ENCODE data around the gene FXR2.
"Not testable (repeated sequence)": the region's sequence is repeated elsewhere in the genome, so short reads cannot be mapped to it uniquely, and the experiment has no call there.

Gene FXR2

DNA sequence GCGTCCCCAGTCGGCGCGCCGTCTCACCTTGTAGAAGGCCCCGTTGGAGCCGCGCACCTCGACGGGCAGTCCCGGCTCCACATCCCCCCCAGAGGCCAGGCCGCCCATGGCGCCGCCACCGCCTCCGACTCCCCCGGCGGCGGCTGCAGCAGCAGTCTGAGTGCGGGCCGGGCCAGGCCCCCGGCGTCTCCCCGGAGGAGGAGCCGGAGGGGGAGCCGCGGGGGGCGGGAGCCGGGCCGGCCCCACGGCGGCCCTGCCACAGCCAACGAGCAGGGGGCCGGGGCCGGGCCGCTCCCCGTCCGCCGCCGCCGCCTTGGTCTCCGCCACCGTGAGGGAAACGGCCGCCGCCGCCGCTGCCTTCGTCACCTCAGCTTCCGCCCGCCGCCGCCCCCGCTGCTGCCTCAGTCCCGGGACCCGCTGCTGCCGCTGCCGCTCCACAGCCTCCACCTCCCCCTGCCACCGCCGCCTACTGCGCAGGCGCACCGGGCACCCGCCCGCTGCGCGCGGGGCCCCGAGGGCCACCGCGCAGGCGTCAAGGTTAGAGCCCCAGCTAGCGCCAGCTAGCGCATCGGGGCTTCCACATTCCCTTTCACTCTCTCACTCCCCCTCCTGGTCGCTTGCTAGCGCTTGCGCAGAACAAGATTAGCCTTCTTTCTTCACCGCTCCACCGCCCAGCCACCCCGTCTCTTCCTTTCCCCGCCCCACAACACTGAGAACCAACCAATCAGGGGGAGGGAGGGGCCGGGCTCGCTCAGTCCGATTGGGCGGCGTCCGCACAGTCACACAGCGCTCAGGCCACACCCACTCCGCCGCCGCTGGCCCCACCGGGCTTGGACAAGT lies at the start of gene FXR2:
Gene FXR2 (minus strand): TSS at position 473 of the 840 bp plus-strand sequence. CDS start 365 bp downstream, at position 108.
- DNase-seq (ENCODE audit: low read depth) = peak; percentile 96

DNA sequence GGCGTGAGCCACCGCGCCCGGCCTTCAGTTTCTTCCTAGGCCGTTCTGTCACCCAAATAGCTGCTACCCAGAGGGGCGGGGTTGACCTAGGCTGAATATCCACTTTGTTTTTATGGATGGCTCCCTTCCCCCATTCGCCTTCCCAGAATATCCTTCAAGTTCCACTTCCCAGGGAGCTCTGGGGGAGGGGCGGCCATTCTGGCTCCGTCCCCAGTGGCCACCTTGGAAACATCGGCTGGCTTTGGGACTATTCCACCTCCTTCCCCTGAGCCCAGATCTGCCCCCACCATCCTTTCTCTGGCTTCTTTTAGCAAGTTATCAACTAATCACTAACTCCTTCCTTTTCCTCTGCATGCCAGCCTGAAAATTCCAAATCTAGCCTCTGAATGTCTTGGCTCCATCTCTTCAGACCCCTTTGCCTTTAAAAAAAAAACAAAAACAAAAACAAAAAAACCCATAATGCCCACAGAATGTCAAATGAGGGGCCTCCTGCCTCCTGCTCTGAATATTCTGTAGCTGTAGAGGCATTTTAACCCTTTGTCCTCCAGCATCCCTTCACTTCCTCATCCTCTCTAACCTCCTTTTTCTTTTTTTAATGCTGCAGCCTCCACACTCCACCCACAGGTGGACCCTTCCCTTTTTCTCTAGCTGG lies 42.4 kb upstream of the FXR2 start:
- no peak for DNase-seq (ENCODE audit: low read depth)

- DNase-seq (ENCODE audit: low read depth) = no peak
These were observed 40.8 kb upstream of the FXR2 start for GRCh38 chr17:7655541-7655840.

DNA sequence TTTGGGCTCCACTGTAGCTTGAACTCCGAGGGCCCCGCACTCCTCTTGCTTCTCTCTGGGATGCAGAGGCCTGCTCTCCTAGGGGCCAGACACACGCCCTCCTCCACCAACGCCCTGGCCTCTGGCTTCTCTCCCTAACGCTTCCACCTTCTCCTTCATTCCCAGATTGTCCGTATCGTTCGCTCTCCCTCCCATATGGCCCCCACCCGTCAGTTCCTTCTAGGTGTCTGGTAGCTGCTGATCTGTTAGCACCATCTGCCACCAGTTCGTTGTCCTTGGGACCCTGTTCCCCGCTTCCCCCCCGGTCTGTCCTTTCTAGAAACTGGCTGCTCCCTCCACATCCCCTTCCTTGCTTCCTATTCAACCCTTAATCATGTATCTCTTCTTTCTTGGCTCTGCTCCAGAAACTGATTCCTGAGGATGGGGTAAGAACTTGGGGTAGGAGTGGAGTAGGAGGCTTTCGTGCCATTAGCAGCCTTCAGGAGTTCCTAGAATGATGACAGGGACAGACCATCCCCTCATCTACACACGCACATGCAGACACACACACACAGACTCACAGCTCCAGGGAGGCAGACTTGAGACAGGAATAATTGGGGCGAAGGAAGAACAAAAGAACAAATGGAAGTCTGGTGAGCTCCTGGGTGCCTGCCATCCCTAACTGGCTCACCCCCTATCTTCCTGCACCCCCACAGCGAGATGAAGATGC lies 40.3 kb upstream of the FXR2 start:
- no peak for DNase-seq (ENCODE audit: low read depth)

DNA sequence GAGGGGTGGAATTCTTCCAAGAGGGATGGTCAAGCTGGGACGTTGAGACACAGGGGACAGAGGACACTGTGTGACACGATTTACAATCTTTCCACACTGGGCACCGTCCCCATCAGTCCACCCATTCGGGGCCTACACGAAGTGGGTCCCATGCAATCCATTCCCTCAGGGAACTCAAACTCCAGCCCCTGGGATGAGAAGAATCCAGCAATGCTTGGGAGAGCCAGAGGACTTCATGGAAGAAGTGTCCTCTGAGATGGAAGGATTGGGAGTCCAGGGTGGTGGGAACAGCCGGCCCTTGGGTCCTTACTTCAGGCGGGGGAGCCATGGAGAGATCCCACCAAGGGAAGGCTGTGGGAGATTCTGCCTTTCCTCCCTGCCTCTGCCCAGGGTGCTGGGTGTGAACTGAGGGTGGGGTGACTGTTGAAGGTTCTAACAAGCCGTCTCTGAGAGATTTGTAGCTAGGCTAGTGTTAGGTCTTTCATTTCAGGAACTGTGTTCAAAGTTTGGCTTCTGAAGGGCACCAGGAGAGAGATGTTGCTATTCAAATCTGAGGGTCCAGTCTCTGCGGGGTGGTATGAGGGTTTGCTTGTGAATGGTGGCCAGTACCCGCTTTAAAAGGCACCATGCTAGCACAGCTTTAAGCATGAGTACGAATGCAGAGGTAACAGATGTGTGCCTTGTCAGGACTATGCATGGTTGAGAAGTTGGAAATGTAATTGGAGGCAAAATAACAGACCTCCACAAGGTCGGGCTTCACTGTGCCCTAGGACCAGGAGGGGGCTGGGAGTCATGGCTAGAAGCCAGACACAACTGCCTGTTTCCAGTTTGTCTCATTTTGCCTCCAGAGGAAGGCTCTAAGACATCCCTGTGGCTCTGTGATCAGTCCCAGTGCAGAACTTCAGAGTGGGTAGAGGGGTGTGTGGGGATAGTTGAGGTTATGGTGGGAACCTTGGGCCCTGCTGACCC lies 38.0 kb upstream of the FXR2 start:
- DNase-seq (ENCODE audit: low read depth) = no peak

DNA sequence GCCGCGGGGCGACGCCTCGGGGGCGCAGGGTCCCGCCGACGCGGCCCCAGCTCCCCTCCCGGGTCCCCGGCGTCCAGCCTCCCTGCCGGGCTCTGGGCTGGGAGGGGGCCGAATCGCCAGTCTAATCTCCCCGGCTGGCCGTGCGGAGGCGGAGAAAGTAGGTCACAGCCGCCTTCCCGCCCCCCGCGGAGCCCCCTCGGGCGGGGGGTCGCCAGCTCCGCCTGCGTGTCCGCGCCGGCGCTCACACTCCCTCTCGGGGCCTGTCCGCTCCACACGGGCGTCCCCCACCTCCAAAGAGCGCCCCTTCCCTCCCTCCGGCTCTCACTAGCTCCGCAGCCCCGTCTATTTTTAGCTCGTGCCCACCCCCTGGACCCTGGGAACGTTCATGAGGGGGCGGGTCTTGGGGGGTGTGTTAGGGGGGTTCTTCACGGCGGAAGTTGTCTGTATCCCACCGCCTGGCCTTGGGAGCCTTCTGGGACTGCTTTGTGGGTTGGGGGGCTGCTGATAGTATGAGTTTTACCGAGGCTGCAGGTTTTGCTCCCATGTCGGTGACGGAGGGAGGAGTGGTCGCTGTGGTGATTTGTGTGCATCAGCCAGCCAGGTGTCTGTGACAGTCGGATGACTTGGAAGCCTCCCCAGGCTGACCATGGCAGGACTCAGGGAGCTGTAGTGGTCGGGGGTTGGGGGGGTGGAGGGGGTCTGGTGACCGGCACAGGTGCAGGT lies 37.1 kb upstream of the FXR2 start:
- no peak for DNase-seq (ENCODE audit: low read depth)

GRCh38 chr17:7651097-7651664 lies 36.5 kb upstream of the FXR2 start:
- no peak for DNase-seq (ENCODE audit: low read depth)

GRCh38 chr17:7650509-7651096 lies 35.9 kb upstream of the FXR2 start, which contains the start of gene ATP1B2:
ATP1B2 (plus strand) TSS chr17:7650926; CDS start chr17:7651519, 593 bp downstream.
- DNase-seq (ENCODE audit: low read depth) = peak; percentile 61

- no peak for DNase-seq (ENCODE audit: low read depth)
These were observed 32.3 kb upstream of the FXR2 start for GRCh38 chr17:7647018-7647417.

- no peak for DNase-seq (ENCODE audit: low read depth)
These were observed 31.8 kb upstream of the FXR2 start for GRCh38 chr17:7646457-7646856.

DNA sequence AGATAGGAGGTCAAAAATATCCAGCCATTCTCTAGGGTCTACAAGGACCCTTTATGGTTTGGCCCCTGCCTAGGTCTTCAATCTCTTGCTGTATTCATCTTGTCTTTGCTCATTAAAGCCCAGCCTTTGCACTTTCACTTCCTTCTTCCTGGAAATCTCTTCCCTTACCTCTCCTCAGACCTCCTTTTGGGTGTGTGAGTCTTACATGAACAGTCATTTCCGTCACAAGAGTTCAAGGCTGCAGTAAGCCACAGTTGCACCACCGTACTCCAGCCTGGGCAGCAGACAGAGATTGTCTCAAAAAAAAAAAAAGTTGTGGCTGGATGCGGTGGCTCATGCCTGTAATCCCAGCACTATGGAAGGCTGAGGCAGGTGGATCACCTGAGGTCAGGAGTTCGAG lies 30.1 kb upstream of the FXR2 start:
- DNase-seq (ENCODE audit: low read depth) = no peak

- DNase-seq (ENCODE audit: low read depth) = not testable (repeated sequence)
These were observed 26.9 kb upstream of the FXR2 start for GRCh38 chr17:7641635-7642034.

- no peak for DNase-seq (ENCODE audit: low read depth)
These were observed 26.1 kb upstream of the FXR2 start for GRCh38 chr17:7640783-7641182.

DNA sequence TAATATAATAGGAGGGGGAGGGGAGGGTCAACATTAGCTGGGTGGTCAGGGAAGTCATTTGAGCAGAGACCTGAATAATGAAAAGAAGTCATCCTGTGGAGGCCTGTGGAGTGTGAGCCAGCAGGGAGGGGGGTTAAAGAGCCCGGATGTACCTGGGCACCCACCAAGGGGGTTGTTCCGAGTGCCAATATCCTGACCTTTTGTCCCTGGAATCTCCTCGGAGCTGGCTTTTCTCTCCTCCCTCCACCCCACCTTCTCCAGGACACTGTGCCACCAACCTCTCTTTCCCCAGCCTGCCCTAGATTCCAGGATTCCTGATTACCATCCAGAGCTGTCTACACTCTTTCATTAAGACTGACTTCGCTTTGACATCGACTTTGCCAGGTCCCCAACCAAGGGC lies 21.5 kb upstream of the FXR2 start:
- no peak for DNase-seq (ENCODE audit: low read depth)

- DNase-seq (ENCODE audit: low read depth) = no peak
These were observed 19.7 kb upstream of the FXR2 start for GRCh38 chr17:7634384-7634783.

GRCh38 chr17:7633093-7633492 lies 18.4 kb upstream of the FXR2 start:
- no peak for DNase-seq (ENCODE audit: low read depth)

DNA sequence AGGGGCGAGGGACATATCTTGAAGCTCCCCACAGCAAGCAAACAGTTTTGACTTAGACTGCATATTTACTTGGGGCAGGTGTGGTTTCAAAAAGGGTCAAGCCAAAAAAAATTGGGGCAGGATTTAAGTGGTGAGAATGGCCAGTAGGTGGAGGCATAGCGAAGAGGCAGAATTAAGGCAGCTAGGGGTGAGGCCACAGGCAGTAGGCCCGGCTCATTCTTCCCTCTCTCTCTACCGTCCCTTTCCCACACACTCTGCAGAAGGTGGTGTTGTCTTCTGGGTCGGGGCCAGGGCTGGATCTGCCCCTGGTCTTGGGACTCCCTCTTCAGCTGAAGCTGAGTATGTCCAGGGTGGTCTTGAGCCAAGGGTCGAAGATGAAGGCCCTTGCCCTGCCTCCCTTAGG lies 17.8 kb upstream of the FXR2 start:
- DNase-seq (ENCODE audit: low read depth) = no peak

- DNase-seq (ENCODE audit: low read depth) = no peak
These were observed 17.0 kb upstream of the FXR2 start for GRCh38 chr17:7631398-7632380.

DNA sequence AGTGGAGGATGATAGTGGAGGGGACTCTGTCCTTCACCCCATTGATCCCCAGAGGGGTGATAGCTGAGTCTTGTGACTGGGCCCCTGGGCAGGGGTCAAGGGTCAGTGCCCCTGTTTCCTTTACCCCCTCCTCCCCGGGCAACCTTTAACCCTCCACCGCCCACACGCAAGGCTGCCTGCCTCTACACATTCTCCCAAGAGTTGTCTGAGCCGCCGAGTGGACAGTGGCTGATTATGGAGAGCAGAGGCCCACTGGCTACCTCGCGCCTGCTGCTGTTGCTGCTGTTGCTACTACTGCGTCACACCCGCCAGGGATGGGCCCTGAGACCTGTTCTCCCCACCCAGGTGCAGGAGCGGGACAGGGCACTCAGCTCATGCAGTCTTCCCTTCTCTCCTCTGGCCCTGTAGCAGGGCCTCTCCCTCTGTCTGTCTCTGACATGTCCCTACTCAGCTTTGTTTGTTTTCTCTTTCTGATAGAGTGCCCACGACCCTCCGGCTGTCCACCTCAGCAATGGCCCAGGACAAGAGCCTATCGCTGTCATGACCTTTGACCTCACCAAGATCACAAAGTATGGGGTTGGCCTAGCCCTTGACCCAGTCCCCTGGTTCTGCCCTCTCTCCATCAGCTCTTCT lies 15.4 kb upstream of the FXR2 start, which contains the start of gene SHBG:
Gene SHBG (plus strand): TSS at position 197 of the 633 bp plus-strand sequence. CDS start 38 bp downstream, at position 235.
- no peak for DNase-seq (ENCODE audit: low read depth)
